Measurements from ENCODE around the gene OGFOD3.
"Not testable (repeated sequence)": the region's sequence is repeated elsewhere in the genome, so short reads cannot be mapped to it uniquely, and the experiment has no call there.

OGFOD3 gene

DNA sequence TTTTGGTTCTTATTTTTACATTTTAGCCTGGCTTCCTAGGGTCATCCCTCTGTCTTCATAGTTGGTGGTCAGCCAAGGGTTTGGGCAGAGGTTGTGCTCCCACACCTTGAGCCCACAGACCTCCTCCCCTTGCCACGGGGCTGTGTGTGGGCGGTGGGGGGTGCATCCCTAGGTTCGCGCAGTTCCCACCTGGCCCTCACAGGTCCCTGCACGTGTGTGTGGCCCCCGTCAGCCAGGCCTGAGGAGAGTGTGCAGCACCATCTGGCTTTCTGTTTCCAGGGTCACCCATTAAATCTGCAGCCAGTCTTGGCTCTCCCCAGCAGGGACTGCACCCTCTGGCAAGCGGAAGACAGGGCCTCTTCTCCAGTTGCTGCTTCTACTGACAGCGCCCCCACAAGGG lies 13.6 kb upstream of the OGFOD3 start:
- DNase-seq = no peak

DNA sequence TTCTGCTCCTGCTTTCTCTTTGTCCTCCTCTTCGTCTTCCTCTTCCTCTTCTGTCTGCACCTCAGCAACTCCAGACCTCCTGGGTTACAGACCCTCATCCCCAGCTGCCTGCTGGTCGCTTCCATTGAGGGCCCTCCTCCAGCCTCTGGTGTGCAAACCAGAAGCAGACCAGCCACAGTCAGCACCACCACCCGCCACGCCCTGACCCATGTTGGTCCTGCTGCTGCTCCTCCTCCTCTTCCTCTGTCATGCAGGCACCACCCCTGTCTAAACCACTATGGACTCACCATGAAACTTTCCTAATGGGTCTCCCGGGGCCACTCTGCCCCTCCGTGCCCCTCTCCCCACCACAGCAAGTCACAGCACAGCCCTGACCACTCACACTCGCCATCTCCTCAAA lies 11.4 kb upstream of the OGFOD3 start:
- no peak for DNase-seq

DNA sequence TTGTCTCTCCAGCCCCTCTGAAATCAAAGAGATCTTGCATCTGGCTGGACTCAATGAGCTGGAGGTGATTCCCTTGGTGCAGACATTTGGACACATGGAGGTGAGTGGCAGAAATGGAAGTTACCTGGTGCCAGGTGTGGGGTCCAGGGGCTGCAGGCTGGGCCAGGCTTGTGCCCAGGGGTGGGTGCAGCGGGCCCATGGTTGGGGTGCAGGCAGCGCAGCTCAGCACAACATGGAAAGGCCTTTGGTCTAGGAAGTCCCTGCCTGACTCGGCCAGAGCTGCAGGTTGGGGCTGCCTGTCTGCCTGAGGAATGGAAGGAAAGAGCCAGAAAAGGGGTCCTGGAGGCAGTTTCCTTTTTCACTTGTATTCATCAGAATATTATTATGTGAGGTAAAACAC lies 10.2 kb upstream of the OGFOD3 start:
- DNase-seq = no peak

DNA sequence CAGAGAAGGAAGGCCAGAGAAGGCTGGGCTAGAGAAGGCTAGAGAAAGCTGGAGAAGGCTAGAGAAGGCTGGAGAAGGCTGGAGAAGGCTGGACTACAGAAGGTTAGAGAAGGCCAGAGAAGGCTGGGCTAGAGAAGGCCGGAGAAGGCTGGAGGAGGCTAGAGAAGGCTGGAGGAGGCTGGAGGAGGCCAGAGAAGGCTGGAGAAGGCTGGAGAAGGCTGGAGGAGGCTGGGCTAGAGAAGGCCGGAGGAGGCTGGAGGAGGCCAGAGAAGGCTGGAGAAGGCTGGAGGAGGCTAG lies 6.4 kb upstream of the OGFOD3 start:
- DNase-seq = no peak

DNA sequence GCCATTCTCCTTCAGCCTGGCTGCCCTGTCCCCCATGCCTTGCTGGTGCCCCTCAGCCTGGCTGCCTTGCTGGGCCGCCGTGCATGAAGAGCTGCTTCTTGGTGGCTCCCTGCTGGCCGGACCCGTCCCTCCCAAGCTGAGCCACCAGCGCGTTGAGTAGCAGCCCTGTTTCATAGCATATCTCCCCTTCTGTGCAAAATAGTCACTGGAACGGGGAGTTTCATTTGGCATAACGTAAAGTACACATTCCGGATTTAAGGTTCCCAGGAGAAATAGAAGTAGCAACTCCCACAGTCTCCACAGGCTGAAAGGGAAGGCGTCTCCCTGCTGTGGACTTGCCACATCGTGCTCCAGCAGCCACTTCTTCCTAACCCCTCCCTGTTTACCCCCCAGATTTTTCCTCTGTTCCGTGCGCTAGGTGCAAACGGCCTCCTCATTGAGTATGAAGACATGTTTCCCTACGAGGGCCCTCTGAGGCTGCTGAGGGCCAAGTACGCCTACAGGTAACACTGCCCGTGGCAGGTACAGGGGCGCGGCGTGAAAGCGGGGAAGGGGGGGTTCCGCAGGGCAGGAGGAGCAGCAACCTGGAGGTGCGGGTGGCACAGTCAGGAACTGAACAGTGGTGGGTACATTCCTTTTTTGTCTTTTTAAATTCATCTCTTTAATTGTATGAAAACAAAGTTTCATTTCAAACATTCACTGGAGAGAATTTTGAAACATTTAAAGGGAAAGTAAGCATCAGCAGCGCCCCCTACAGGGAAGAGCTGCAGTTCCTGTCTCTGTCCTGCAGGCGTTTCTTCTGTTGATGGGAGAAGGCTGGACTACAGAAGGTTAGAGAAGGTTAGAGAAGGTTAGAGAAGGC lies 5.8 kb upstream of the OGFOD3 start:
- no peak for DNase-seq

DNA sequence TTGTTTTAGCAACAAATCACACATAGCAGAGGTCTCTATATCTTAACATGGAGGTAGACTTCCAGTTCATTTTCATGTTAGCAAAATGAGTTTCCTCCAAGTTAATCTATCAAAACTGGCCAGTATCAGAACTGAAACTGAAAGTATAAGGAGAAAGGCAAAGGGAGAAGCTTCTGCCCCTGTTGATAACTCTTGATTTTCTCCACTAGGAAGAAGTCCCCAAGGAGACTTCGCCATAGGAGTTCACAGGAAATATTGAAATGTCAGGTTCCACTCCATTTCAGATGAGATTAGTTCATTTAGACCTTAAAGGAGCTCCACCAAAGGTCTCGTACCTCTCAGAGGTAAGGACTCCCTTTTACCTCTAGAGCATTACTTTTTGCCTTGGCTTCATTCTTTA lies 1.2 kb upstream of the OGFOD3 start:
- no peak for DNase-seq

DNA sequence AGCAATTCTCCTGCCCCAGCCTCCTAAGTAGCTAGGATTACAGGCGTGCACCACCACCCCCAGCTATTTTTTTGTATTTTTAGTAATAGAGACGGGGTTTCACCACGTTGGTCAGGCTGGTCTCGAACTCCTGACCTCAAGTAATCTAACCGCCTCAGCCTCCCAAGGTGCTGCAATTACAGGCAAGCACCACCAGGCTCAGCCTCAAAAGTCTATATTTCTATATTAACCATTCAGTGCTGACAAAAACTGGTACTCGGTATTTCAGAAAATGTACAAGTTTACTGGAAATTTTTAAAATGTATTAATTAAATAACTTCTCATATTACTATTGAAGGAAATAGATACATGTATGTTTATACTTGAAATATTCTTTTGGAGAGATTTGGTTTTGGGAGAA lies 1.6 kb downstream of the OGFOD3 start:
- no peak for DNase-seq

DNA sequence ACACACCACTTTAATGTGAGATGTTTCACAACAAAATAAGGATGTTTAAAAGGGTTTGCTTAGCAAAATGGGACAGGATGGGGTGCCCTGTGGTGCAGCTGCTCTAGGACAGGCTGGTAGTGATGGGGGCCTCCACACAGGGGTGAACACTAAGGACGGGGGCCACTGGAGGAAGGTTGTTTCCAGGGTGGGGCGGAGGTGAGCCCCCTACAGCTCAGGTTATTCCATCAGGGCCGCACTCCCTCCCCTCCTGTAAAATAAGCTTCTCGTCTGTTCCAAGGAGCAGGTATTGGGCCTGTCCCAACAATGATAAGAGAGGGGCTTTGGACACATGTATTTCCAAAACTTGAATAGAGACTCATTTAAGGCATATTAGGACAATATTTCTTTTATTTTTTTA lies 2.1 kb downstream of the OGFOD3 start:
- DNase-seq = no peak

DNA sequence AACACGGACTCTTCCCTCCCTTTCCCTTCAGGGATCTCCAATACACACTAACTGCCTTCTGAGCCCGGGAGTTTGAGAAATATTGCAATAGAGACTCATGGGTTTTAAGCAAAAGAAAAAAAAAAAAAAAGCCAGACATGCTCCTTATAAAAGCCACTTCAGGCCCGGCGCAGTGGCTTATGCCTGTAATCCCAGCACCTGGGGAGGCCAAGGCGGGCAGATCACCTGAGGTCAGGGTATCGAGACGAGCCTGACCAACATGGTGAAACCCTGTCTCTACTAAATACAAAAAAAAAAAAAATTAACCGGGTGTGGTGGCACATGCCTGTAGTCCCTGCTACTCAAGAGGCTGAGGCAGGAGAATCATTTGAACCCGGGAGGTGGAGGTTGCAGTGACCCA lies 2.6 kb downstream of the OGFOD3 start:
- no peak for DNase-seq

DNA sequence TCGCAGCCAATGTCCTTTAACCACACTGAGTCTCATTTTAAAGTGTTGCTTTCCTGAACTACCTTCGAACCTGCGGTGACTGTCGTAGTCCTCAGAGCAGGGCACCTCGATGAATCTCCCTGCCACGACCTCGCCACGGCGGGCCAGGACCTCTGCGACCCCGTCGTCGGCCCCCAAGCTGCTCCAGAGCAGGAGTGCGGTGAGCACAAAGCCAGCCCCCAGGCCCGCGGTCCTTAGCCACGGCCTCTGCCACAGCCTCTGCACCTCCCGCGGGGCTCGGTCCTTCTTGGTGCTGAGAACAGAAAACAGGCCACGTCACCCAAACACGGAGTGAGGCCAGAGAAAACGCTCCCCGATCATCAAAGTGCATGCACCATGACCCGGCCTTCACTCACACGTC lies 3.0 kb downstream of the OGFOD3 start:
- DNase-seq = no peak

DNA sequence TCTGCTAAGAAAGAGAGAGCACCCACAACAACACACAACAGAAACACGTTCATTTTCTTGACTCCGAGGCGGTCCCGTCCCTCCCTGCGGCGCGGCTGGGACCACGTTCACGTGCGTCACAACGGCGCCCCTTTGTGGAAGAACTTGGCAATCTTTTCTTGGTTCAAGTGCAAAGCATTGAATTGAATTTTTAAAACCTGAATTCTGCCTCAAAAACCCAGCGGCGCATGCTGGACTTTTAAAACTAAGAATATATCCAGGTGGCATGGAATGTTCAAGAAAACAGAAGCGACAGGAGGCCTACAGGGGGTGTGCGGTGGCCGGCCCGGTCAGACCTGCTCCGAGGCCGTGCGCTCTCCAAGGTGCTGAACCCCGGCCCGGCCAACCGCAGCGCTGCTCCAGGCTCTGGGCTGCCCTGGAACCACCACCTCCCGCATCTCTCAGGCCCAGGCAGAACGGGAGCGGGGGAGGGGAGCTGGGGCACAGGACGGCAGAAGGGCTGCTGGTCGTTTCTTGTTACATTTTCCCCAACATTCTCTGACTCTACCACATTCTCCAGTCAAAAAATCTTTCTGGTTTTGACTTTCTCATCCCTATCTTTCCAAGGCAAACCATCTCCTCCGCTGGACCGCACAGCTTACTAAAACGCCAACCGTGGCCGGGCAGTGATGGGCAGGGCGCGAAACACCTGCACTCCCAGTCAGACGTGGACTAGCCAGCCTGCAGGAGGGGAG lies 3.7 kb downstream of the OGFOD3 start:
- peak; percentile 14 for DNase-seq

DNA sequence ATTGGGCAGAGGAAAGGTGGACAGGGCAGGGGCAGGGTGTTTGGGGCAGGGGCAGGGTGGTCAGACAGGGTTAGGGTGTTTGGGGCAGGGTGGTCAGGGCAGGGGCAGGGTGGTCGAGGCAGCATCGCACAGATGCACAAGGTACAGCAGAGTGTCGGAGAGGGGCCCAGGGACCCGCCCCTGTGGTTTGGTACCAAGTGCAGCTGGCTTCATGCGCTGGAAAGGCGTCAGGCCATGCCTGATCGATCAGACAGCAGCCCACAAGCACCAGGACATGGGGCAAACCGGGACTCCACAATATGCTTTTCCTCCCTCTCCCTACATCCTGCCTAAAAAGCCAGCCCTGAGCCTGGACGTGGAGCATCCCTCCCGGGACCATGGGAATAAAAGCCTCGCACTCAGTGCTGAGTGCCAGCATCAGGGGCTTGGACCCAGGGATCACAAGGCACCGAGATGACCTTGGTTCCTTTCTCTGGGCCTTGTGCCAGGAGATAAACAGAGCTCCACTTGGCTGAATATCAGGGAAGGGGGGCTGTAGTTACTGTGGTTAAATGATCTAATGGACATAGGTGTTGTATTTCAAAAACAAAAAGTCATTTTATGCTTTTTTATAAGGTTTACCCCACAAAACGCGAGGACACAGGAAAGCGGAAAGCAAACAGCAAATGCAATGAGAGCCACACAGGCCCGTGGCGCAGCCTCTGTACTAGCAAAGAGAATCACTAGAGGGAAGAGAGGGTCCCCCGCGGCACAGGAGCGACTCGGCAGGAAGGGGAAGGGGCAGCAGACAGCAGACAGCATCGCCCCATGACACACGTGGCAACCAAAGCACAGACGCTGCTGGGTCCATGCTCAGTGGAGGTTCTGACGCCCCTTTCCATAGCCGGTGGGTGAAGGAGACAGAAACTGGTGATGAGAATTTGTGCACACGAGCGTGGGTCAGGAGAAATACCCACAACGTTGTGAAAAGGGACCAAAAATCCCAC lies 5.6 kb downstream of the OGFOD3 start:
- DNase-seq = peak; percentile 21

DNA sequence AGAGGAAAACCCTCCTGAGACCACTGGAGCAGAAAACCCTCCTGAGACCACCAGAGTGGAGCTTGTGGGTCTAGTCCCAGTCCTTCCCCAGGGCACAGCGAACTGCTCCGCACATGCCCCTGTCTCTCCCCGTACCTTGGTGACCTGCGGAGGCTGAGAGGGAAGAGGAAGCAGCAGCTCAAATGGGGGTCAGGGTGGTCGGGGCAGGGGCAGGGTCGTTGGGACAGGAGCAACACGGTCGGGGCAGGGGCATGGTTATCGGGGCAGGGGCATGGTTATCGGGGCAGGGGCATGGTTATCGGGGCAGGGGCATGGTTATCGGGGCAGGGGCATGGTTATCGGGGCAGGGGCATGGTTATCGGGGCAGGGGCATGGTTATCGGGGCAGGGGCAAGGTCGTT lies 6.3 kb downstream of the OGFOD3 start:
- not testable (repeated sequence) for DNase-seq

DNA sequence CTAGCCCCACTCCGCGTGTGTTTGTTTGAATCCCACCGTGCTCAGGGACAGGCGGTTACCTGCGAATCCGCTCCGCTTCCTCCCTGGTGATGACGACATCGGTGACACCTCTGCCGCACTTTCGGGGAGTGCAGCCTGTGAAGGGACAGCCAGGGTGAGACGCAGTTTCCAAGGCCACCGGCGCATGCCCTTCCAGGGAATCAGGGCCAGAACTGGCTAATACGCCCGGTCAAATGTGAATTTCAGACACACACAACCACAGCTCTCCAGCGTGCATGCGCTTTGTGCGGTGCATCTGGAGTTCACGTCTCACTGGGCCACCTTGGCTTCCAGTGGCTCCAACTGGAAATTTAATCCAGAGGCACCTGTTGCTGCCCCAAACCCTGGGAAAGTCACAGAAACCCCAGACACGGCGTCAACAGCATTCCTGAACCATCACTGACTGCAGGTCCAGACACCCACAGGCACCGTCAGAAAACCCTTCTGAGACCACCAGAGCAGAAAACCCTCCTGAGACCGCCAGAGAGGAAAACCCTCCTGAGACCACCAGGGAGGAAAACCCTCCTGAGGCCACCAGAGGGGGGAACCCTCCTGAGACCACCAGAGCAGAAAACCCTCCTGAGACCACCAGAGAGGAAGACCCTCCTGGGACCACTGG lies 6.9 kb downstream of the OGFOD3 start:
- no peak for DNase-seq

DNA sequence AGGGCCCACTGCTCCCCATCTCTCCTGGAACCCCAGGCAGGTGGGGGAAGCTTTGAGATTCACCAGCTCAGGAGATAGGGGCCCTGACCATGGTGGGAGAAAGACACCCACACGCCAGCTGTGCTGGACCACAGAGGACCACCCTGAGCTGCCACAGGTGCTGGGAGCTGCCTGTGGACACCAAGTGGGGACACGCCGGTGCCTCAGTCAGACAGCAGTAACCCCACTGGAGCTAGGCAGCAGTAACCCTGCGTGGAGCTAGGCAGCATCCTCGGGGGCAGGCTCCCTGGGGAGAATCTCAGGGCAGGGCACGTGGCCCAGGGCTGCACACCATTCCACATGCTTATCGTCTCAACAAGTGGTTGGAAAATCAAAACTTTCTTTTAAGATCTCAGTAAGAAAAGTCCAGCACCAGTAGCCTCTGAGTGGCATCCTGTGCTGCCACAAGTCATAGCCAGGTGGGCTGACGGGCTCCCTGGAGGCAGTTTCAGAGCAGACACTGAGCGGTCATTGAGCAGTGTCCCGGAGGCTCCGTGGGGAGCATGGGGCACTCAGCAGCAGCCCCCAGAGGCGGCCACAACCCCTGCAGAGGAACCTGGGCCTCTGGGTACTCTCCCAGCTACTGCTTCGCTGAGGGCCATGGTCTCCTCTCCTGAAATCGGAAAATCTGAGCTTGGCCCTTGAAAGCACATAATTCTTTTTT lies 8.2 kb downstream of the OGFOD3 start:
- DNase-seq = no peak

DNA sequence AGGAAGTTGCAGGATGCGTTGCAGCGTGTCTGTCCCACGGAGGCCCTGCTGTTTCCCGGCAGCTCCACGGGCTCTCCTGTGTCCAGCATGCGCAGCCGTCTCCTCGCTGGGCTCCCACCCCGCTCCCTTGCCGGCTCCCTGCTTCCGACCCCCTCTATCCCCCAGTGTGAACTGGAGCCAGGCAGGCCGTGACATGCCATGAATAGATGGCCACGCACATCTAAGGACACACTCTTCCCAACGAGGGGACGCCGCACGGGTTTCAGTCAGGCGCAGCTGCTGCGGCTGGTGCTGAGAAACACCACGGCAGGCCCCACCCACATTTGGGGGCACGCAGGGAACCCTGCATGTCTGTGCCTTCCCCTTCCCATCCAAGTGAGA lies 9.5 kb downstream of the OGFOD3 start:
- DNase-seq = no peak

DNA sequence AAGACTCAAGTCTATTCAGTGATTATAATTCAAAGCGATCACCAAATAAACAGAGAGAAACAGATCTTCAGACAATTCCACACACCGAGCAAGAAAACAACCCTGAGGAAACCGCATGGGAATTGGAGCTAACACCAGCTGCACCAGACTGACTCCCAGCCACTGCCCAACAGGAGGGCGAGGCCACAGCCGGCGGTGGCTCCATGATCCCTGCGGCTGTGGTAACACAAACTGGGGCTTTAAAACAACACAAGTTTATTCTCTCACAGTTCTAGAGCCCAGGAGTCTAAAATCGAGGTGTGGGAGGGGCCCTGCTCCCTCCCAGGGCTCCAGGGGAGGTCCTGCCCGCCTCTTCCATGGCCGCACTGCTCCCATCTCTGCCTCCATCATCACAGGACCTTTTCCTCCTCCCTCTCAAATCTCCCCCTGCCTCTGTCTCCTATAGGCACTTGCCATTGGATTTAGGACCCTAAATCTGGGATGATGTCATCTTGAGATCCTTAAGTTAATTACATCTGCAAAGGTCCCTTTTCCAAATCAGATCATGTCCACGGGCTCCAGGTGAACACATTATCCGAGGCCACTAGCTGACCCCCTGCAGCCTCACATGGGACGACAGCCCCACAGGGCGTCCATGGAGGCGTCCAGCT lies 10.0 kb downstream of the OGFOD3 start:
- DNase-seq = no peak

DNA sequence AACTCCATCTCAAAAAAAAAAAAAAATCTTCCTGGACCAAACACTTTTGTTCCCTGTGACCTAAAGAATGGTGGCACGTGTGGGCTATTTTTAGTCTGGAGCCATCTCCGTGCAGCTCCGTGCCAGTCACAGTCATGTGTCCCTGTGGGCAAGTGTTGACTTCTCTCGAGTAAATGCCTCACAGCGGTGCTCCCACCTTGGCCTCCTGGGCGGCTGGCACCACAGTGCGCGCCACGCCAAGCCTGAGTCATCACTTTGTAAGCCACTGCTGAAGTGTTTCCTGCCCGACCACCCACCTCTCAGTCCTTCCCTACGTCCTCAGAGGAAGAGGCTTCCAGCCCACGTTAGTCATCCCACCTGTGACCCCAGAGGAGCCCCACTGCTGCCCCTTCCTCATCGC lies 11.1 kb downstream of the OGFOD3 start:
- no peak for DNase-seq

DNA sequence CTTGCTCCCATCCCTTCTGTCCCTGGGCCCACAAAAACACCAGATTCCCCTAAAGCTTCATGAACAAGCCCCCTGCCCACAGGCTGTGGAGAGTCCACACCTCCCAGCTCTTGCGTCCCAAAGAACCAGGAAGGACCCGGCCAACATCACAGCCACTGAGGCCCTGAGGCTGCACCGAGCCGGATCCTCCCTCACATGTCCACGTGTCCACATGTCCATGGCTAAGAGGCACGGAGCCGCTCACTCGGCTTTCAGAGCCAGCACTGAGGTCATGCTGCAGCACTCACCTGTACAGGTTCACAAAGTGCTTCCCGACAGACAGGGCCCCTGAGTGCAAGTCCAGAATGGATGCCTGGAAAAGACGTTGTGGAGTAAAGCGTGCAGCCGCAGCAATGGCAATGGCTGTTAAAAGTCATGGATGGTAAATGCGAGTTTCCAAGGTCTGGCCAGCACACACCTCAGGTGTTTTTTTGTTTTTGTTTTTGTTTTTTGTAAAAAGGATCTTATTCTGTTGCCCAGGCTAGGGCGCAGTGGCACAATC lies 12.2 kb downstream of the OGFOD3 start:
- no peak for DNase-seq

DNA sequence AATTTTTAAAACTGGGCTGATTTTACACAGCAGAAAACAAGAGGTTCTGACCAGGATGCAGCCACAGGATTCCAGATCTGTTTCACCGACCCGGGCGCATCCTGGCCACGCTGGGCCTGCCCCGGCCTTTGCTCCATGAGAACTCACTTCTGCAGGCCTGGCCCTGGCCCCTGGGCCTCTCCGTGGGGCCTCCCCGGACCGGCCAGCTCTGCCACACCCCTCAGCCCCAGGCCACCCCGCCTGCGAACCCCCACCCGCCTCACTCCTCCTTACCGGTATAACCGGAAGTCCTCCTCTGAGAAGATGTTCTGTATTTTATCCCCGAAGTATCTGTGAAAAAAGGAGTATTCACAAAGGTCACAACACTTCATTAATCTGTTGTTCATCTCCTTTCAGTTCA lies 13.3 kb downstream of the OGFOD3 start:
- DNase-seq = no peak

All from NCI-H2081 treated with DMSO at 0.1 percent for 48 hours (cell line).